HFF-Myc (cell line): Measurements from ENCODE around the gene DDX10.
"Not testable (repeated sequence)": the region's sequence is repeated elsewhere in the genome, so short reads cannot be mapped to it uniquely, and the experiment has no call there.

Experiments
- DNase-seq: peaks from one replicate; pipeline ENCODE4 v3.0.0-alpha.2; 2011; ENCODE audit warnings: low read depth; ENCODE audit errors: extremely low read depth
- H3K4me3 ChIP-seq: replicated peaks from 2 replicates; pipeline ENCODE4 v1.5.1; 2011; ENCODE audit warnings: low read depth, mild to moderate bottlenecking, control low read depth, low read length
- CTCF ChIP-seq: IDR thresholded peaks from 2 replicates; pipeline ENCODE4 v1.5.1; 2012; ENCODE audit warnings: mild to moderate bottlenecking, low read depth, low read length, control low read depth; ENCODE audit errors: missing control alignments

DDX10 gene

DNA sequence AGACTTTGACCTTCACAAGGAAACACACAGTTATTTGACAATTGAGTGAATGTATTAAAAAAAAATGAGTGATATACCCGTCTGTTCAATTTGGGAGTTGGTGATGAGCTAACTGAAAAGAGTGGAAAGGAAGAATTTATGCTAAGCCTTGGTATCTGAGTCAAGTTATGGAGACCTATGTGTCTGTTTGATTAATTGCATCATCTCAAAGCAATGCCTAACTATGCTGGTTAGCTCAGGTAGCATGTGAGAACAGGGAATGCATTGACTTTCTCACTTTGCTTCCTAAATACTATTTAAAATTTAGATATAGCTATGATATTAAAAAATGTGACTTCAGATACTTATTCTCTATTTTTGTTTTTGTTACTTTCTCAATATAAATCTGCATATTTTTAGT lies 110.5 kb downstream of the DDX10 start:
- DNase-seq, result no peak
- TF ChIP-seq CTCF, result no peak
- no peak overlapping the region for H3K4me3 ChIP-seq

- DNase-seq, H3K4me3 ChIP-seq: not testable (repeated sequence)
Observed at GRCh38 chr11:108779147-108779546, 114.3 kb downstream of the DDX10 start.

GRCh38 chr11:108780119-108780518 lies 115.2 kb downstream of the DDX10 start:
- H3K4me3 ChIP-seq, result no peak overlapping the region
- no peak for DNase-seq
- no peak for TF ChIP-seq CTCF

DNA sequence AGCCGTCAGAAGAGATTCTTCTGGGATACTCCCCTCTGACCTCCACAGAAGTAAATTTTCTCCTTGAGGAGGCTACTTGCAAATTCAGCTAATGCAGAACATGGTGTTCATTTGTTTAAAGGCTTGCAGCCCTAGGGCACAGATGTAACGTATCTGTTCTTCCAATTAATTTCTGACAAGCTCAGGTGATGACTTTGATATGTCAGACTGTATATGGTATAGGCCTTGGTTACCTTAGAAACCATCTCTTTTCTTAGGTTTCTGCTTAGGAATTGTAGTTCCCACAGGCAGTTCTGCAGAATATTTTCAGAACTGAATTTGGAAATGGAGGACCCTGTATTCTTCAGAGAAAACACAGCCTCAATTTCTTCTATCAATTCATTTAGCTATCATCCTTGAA lies 117.1 kb downstream of the DDX10 start:
- no peak for DNase-seq
- no peak for TF ChIP-seq CTCF

DNA sequence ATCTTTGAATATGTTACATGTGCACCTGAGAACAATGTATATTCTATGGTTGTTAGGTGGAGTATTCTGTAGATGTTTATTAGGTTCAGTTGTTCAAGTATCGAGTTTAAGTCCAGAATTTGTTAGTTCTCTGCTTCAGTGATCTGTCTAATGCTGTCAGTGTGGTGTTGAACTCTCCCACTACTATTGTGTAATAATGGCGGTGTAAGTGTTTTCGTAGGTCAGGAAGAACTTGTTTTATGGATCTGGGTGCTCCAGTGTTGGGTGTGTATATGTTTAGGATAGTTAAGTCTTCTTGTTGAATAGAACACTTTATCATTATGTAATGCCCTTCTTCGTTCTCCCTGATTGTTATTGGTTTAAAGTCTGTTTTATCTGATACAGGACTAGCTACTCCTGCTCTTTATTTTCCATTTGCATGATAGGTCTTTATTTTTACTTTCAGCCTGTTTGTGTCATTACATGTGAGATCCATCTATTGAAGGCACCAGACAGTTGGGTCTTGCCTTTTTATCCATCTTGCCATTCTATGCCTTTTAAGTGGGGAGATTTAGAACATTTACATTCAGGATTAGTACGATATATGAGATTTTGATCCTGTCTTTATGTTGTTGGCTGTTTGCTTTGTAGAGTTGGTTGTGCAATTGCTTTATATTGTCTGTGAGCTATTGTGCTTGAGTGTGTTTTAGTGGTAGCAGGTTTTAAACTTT lies 121.6 kb downstream of the DDX10 start:
- DNase-seq, result no peak
- no peak for TF ChIP-seq CTCF
- H3K4me3 ChIP-seq, result no peak overlapping the region

More for the DNA sequence above, 117.1 kb downstream of the DDX10 start:
- no peak overlapping the region for H3K4me3 ChIP-seq

- no peak for TF ChIP-seq CTCF
- H3K4me3 ChIP-seq, result no peak overlapping the region
- no peak for DNase-seq
Observed at GRCh38 chr11:108787105-108787504, 122.2 kb downstream of the DDX10 start.

DNA sequence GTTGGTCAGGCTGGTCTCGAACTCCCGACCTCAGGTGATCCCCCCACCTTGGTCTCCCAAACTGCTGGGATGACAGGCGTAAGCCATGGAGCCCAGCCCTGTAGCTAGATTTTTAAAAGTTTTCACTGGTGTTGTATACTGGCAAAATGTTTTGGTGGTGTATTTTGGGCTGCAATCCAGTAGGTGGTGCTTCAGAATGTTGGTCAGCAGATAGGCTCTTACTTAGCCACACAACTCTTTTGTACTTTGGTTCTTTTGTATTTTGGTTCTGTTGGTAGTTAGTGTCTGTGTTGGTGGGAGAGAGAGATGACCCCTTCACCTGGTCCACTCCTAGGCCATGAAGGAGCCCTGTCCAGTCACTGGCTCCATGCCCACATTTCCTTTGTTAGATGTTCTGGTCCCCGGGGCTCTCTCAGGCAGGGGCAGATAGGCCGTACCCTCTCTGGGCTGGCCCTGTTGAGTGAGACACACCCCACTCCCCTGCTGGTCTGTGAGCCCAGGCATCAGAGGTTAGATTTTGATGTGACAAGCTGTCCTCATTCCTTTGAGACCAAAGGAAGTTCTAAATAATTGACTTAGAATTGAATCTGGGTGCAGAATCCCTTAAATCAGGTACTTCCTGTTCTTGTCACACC lies 123.8 kb downstream of the DDX10 start:
- H3K4me3 ChIP-seq, result no peak overlapping the region
- peak; percentile 42 for TF ChIP-seq CTCF
- DNase-seq, result peak; percentile 14
